ENCODE data around the gene TPH1.
"Not testable (repeated sequence)": the region's sequence is repeated elsewhere in the genome, so short reads cannot be mapped to it uniquely, and the experiment has no call there.

TPH1 gene

GRCh38 chr11:18022419-18022818 is 23.6 kb downstream of the TPH1 start:
- no peak for DNase-seq (ENCODE audit: low read depth in 2 of 2)

- DNase-seq (ENCODE audit: low read depth in 2 of 2): no peak
Measured at GRCh38 chr11:18019650-18020049, 26.4 kb downstream of the TPH1 start.

DNA sequence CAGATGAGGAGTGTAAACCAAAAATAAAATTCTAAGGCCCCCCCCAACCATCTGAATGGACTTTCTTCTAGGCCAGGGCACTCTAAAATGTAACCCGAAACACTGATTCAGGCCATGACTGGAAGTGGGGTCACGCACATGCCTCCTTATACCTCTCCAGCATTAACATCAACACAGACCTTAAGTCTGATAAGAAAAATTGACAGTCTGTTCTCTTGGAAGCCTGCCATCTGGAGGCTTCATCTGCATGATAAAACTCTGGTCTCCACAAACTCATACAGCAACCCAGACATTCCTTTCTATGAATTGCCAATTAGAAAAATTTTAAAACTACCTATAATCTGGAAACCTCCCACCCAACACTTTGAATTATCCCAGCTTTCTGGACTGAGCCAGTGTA is 29.3 kb downstream of the TPH1 start:
- DNase-seq (ENCODE audit: low read depth in 2 of 2): no peak

DNA sequence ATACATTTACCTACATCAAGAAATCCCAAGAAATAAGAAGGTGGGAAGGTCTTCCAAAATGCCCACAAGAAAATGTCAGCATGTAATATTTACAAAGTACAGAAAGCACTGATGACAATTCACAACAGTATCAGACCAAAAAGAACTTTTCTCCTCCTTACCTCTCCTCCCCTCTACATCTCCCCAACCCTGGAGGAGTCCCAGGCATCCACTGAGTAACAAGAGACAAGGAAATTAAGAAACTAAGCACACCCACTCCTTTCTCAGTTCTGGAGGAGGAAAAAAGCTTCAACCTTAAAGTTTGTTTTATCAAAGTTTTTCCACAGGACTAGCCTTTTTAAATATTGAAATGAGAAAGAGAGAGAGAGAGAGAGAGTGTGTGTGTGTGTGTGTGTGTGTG is 31.2 kb downstream of the TPH1 start:
- no peak for DNase-seq (ENCODE audit: low read depth in 2 of 2)

- no peak for DNase-seq (ENCODE audit: low read depth in 2 of 2)
Measured at GRCh38 chr11:18013790-18014507, 32.1 kb downstream of the TPH1 start.

- DNase-seq (ENCODE audit: low read depth in 2 of 2): peak; percentile 80 to 84
Measured at GRCh38 chr11:18012906-18013781, 32.9 kb downstream of the TPH1 start, which contains the start of gene SERGEF. SERGEF (minus strand) TSS chr11:18013047; CDS start chr11:18013010, 37 bp downstream.

GRCh38 chr11:18012122-18012905 is 33.8 kb downstream of the TPH1 start:
- no peak for DNase-seq (ENCODE audit: low read depth in 2 of 2)

- no peak for DNase-seq (ENCODE audit: low read depth in 2 of 2)
Measured at GRCh38 chr11:18011633-18012032, 34.4 kb downstream of the TPH1 start.

- no peak for DNase-seq (ENCODE audit: low read depth in 2 of 2)
Measured at GRCh38 chr11:18010977-18011586, 35.0 kb downstream of the TPH1 start.

GRCh38 chr11:18010121-18010670 is 35.9 kb downstream of the TPH1 start:
- no peak for DNase-seq (ENCODE audit: low read depth in 2 of 2)

DNA sequence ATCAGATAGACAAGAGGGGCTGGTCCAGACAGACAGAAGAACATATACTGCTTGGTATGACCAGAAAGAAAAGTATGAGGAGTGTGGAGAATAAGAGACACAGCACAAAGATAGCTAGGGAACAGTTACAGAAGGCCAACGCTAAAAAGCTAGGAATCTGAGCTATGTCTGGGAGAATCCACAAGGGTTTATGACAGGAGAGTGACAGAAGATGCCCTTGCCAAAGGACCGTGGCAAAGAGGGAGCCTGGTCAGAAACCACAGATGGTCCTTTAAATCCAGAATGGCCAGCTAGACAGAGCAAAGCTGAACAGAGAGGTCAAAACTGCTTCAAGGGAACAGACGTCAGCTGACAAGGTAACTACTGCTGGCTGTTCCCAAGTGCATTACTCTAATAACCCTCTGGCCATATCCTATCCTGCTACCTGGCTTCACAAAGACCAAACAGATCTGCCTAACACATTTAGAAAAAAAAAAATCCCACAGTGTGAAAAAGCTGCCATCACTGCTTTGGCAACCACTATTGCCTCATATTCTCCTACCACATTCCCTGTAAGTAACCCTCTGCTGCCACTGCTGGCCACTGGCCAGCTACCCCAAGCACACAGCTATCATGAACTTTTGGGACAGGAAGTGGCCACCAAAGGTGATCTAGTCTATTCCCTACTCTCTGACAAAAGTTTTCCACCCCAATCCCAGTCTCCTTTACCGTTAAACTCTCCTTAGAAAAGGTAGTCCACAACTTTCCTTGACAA is 40.5 kb downstream of the TPH1 start:
- no peak for DNase-seq (ENCODE audit: low read depth in 2 of 2)

- DNase-seq (ENCODE audit: low read depth in 2 of 2): no peak
Measured at GRCh38 chr11:18001191-18001590, 44.9 kb downstream of the TPH1 start.

- no peak for DNase-seq (ENCODE audit: low read depth in 2 of 2)
Measured at GRCh38 chr11:18000760-18001159, 45.3 kb downstream of the TPH1 start.

GRCh38 chr11:18000128-18000527 is 45.9 kb downstream of the TPH1 start:
- not testable (repeated sequence) for DNase-seq (ENCODE audit: low read depth in 2 of 2)
